ENCODE measurements around the gene E2F7.

- no peak for TF ChIP-seq EZH2 (IDR thresholded peaks at IDR 0.05)
- TF ChIP-seq POLR2AphosphoS5 (IDR thresholded peaks at IDR 0.05; ENCODE audit: borderline replicate concordance, low read depth, low read length) = no peak
Measured at GRCh38 chr12:77102691-77103090, 37.3 kb upstream of the E2F7 start.
